ENCODE data around the gene CBL.

The CBL gene

DNA sequence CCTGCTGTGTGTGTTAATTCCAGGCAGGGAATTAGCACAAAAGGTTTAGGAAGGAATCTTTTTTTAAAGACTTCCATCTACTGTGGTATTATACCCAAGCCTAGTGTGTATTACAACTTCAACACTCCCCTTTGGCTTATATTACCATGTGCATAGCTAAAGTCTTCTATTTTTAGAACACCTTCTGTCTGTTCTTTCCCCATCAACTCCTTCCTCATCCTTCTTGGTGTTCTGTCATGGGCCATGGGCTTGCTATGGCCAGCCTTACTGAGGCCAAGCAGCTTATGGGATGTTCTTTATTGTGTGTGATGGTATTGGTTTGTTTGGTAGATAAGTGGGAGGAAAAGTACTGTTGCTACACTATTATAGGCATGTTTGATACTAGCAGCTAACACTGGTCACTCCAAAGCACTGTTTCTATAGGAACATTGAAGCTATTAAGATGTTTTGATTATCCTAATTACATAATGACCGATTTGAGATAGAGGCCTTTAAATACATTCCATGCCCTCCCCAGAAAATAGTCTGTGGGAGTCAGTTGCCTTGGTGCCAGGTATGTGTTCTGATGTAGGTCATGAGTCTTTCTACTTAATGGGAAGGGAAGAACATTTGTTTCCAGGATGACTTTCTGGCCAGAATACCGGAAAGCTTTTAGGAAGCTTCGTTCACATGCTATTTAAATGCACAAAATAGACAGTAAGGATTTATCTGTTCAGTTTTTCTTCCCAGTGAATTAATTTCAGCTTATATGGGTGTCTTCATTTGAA is 94.2 kb downstream of the CBL start:
- no peaks in the 10 kb centered on the region for H3K4me1 ChIP-seq (ENCODE audit: control insufficient read depth in 1 of 2, insufficient read depth in 1 of 2, low read depth in 1 of 2, low read length in 1 of 2)
- TF ChIP-seq, protein P1, sequence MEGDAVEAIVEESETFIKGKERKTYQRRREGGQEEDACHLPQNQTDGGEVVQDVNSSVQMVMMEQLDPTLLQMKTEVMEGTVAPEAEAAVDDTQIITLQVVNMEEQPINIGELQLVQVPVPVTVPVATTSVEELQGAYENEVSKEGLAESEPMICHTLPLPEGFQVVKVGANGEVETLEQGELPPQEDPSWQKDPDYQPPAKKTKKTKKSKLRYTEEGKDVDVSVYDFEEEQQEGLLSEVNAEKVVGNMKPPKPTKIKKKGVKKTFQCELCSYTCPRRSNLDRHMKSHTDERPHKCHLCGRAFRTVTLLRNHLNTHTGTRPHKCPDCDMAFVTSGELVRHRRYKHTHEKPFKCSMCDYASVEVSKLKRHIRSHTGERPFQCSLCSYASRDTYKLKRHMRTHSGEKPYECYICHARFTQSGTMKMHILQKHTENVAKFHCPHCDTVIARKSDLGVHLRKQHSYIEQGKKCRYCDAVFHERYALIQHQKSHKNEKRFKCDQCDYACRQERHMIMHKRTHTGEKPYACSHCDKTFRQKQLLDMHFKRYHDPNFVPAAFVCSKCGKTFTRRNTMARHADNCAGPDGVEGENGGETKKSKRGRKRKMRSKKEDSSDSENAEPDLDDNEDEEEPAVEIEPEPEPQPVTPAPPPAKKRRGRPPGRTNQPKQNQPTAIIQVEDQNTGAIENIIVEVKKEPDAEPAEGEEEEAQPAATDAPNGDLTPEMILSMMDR (IDR thresholded peaks at IDR 0.05) = no peak
- H3K9me3 ChIP-seq = no peaks in the 10 kb centered on the region
- H3K27ac ChIP-seq = no peak overlapping the region
- no peak overlapping the region for H3K4me3 ChIP-seq (ENCODE audit: low read depth in 1 of 2, low read length in 1 of 2)
- H3K27me3 ChIP-seq = no peaks in the 10 kb centered on the region
- H3K36me3 ChIP-seq = peaks cover 95% of the 10 kb centered on the region

DNA sequence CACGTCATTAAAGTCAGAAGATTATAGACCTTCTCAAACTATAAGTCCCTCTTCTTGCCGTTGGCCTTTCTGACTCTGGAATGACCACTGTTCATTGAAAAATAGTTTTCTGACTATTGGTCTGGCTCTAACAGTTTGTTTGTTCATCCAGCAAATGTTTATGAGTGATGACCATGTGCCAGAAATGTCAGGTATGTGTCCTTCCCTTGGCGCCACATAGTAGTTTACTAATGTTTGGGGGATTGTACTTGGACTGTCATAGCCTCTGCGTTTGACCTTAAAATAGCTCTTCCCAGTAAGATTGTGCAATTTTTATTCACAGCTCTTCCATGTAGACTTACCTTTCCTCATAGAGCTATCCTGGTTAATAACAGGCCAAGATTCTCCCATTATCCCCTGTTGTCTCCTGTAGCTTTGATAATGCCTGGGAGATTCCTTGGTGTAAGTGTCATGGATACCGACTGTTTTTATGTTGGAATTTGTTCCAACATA is 97.1 kb downstream of the CBL start:
- TF ChIP-seq, protein P1 (IDR thresholded peaks at IDR 0.05) = no peak
- H3K36me3 ChIP-seq = peaks cover 99% of the 10 kb centered on the region
- no peaks in the 10 kb centered on the region for H3K27me3 ChIP-seq
- no peak overlapping the region for H3K27ac ChIP-seq
- H3K4me1 ChIP-seq (ENCODE audit: control insufficient read depth in 1 of 2, insufficient read depth in 1 of 2, low read depth in 1 of 2, low read length in 1 of 2) = no peaks in the 10 kb centered on the region
- H3K9me3 ChIP-seq = no peaks in the 10 kb centered on the region
- no peak overlapping the region for H3K4me3 ChIP-seq (ENCODE audit: low read depth in 1 of 2, low read length in 1 of 2)

GRCh38 chr11:119305556-119306372 is 99.6 kb downstream of the CBL start:
- TF ChIP-seq, protein P1 (IDR thresholded peaks at IDR 0.05) = no peak
- Histone ChIP-seq H3K9me3 (no peaks in the 10 kb centered on the region), H3K27ac (no peak overlapping the region), H3K4me3 (ENCODE audit: low read depth in 1 of 2, low read length in 1 of 2) (no peak overlapping the region), H3K36me3 (peaks cover 99% of the 10 kb centered on the region), H3K27me3 (no peaks in the 10 kb centered on the region), H3K4me1 (ENCODE audit: control insufficient read depth in 1 of 2, insufficient read depth in 1 of 2, low read depth in 1 of 2, low read length in 1 of 2) (no peaks in the 10 kb centered on the region)

DNA sequence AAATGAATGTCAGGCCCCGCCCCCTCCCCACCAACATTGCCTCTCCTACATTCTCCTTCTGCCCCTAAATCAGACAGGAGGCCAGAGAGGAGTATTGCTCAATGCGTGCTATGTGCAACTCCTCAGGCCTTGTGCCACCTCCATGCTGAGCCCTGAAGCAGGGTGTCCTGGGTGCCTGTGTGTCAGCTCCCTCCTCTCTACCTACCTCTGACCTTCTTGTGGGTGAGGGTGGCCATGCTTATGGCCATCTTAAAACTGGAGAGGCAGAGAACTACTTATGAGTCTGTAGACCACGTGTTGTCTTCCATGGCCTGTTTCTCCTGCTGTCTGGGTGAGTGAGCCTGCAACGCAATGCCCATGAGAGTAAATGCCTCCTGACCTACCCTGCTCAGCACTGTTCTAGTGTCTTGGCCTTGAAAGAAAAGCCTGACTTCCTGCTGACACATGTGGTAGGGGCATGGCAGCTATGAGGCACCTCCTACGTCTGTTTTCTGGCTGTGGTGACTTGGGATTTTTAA is 100.3 kb downstream of the CBL start:
- no peaks in the 10 kb centered on the region for H3K9me3 ChIP-seq
- TF ChIP-seq, protein P1 (IDR thresholded peaks at IDR 0.05) = no peak
- peaks cover 97% of the 10 kb centered on the region for H3K36me3 ChIP-seq
- no peak overlapping the region for H3K27ac ChIP-seq
- H3K4me3 ChIP-seq (ENCODE audit: low read depth in 1 of 2, low read length in 1 of 2) = no peak overlapping the region
- H3K4me1 ChIP-seq (ENCODE audit: control insufficient read depth in 1 of 2, insufficient read depth in 1 of 2, low read depth in 1 of 2, low read length in 1 of 2) = no peaks in the 10 kb centered on the region
- H3K27me3 ChIP-seq = peaks cover under 1% of the 10 kb centered on the region

DNA sequence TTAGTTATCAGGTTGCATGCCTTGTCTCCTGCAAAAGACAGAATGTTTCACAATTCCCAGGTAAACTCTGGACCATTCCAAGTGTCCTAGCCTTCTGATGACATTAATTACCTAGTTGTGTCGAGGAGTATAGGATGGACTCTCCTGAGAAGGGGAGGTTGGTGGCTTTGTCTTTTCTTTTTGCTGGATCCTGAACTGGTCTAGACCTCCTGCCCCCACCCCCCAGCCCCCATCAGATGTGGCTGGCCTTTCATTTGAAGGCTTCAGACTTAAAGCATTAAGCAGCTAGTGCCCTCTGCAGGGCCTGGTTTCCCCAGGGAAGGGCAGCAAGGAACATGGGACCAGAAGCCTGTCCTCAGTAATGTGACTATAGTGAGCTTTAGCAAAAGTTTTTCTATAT is 101.1 kb downstream of the CBL start:
- Histone ChIP-seq H3K27ac (no peak overlapping the region), H3K4me3 (ENCODE audit: low read depth in 1 of 2, low read length in 1 of 2) (no peak overlapping the region), H3K36me3 (peaks cover 89% of the 10 kb centered on the region), H3K27me3 (peaks cover 8% of the 10 kb centered on the region), H3K4me1 (ENCODE audit: control insufficient read depth in 1 of 2, insufficient read depth in 1 of 2, low read depth in 1 of 2, low read length in 1 of 2) (no peaks in the 10 kb centered on the region), H3K9me3 (no peaks in the 10 kb centered on the region)
- TF ChIP-seq, protein P1 (IDR thresholded peaks at IDR 0.05) = no peak

All from neutrophil (primary cell).